Measurements from ENCODE around the gene SURF4.
"Not testable (repeated sequence)": the region's sequence is repeated elsewhere in the genome, so short reads cannot be mapped to it uniquely, and the experiment has no call there.

The SURF4 gene

GRCh38 chr9:133331641-133332380 lies 44.0 kb downstream of the SURF4 start:
- no peak for DNase-seq

GRCh38 chr9:133331221-133331620 lies 44.6 kb downstream of the SURF4 start:
- no peak for DNase-seq

- peak; percentile 24 for DNase-seq
Measured at GRCh38 chr9:133329306-133330156, 46.3 kb downstream of the SURF4 start.

DNA sequence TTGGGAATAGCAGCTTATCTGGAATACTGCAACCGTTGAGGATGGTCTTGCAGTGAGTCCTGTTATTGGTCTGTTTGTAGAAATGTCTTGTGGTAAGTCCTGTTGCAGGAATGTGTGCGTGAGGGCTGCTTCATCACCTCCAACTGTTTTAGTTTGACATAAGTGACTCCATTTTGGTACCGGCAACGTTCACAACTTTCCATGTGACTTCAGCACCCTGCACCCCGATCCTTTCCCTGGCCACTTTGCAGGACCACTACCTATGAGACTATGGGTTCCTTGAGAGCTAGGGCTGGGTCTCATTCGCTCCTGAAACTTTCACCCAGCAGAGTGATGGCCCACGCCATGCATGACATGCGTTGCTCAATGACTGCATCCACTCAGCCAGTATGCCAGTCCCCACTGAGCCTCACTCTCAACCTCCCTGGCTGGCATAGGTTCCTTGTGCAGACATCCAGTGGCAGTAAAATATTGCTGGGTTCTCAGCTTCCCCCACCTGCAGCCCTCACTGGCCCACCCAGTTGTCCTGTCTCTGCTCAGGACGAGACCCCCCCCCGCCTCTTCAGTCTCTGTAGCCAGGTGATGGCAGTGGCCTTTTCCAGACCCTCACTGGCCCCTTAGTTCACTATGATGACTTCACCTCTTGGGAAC lies 47.9 kb downstream of the SURF4 start:
- no peak for DNase-seq

GRCh38 chr9:133327021-133327420 lies 48.8 kb downstream of the SURF4 start:
- DNase-seq: not testable (repeated sequence)

DNA sequence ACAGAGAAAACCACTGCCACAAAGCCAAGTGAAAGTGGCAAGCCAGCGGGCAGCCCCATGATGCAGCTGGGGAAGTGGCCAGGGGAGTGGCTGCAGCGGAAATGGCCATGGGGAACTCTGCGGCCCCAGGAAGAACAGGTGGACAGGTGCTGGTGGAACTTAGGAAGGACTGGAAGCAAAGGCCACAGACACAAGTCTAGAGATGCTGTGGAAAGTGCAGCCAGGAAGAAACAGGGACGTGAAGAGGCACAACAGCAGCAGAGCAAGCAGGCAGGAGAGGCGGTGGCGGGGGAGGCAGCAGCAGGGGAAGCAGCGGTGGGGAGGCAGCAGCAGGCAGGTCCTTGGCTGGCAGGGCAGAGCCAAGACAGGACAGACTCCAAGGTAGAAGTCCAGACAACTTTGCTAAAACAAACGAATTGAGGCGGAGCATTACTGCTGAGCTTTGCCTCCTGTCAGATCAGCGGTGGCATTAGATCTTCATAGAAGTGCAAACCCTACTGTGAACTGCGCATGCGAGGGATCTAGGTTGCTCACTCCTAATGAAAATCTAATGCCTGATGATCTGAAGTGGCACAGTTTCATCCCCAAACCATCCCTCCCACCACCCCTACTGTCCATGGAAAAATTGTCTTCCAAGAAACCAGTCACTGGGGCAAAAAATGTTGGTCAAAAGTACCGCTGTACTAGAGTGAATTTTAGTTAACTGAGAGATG lies 51.7 kb downstream of the SURF4 start:
- DNase-seq: no peak

GRCh38 chr9:133323211-133323610 lies 52.6 kb downstream of the SURF4 start:
- no peak for DNase-seq

- DNase-seq: no peak
Measured at GRCh38 chr9:133322701-133323100, 53.2 kb downstream of the SURF4 start.

DNA sequence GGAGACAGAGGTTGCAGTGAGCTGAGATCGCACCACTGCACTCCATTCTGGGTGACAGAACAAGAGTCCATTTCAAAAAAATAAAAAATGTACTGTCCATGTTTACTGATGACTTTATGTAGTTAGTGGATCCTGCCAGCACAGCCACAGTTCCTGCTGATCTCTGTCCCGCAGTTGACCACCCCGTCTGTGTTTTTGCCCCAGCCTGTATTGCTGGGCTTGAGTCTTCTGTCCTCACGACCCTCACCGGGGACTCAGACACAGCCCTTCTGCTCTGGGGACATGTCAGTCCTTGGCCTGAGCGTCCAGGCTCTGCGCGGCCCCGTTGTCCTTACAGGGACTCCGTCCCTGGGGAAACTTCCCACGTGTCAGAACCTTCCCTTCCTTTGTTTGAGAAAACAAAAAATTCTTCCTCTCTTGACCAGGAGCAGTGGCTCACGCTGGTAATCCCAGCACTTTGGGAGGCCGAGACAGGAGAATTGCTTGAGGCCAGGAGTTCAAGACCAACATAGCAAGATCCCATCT lies 54.4 kb downstream of the SURF4 start:
- no peak for DNase-seq

- DNase-seq: no peak
Measured at GRCh38 chr9:133320421-133320881, 55.4 kb downstream of the SURF4 start.

DNA sequence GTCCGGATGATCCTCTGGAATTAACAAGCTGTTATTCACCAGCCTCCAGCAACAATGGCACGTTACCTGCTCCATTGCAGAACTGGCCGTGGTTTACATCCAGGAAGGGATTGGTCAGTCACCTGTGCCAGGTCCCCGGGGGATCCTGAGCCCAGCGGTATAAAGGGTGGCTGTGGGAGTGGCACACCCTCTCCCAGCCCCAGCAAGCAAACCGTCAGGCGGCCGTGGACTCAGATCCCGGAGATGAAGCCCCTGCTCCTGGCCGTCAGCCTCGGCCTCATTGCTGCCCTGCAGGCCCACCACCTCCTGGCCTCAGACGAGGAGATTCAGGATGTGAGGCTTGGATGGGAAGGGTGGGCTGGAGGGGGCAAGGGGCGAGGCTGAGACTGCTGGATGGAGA lies 58.3 kb downstream of the SURF4 start:
- not testable (repeated sequence) for DNase-seq

DNA sequence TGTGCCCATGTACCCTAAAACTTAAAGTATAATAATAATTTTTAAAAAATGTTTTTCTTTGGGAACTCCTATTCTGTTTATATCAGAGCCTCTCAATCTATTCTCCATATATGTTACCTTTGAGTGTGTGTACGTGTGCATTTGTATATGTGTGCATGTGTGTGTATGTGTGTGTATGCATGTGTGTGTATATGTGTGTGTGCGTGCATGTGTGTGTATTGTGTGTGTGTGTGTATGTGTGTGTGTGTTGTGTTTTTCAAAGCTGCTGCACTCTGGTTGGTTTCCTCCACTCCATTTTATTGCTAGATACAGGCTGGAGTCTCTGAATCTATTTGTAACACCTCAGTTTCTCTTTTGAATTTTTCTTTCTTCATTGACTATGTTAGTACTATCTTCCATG lies 59.9 kb downstream of the SURF4 start:
- no peak for DNase-seq

Measured in NCI-H2029 (cell line).